ENCODE results near the gene TMEM91. TPM values are rescaled to one million over a fixed set of nuclear protein-coding genes. Genes with fewer than 3 reads are reported as not detected.

The TMEM91 gene
- total RNA-seq, 2 donors from 2014 or later: 5.7 to 16.5 TPM

DNA sequence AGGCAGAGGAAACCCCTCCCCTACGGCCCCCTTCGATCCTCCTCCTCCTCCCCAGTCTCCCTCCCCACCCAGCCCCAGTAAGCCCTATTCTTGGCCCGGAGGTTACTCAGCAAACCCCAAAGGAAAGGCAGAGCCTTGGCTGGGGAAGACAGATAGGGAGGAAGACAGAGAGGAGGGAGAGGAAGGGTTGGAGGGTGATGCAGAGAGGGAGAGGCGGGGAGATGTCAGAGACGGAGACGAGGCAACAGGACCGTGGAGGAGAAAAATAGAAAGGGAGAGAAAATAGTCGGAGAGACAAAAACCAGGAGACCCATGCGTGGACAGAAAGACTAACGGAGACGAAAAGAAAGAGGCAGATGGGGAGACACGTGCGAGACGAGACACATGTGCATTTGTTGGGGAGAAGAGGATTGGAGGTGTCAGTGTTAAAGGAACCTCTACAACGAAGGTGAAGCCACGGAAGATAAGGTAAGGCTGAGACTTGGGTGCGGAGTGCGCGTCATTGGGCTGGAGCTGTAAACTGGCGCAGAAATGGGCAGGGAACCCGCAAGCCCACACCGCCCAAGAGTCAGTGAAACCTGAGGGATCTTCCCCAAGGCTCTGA lies 25.5 kb upstream of the TMEM91 start:
- Mint-ChIP-seq H3K4me3 (peak overlapping the region; percentile 79), H3K9me3 (no peaks in the 10 kb centered on the region), H3K27ac (no peak overlapping the region), H3K36me3 (ENCODE audit: low read depth) (peaks cover 24% of the 10 kb centered on the region), H3K27me3 (ENCODE audit: insufficient read depth) (peaks cover 13% of the 10 kb centered on the region), H3K4me1 (peaks cover 14% of the 10 kb centered on the region)
- no peaks in the 10 kb centered on the region for H3K27me3 ChIP-seq (ENCODE audit: control insufficient read depth, insufficient read depth, low read length, poor library complexity, severe bottlenecking)
- H3K27ac ChIP-seq (ENCODE audit: low read depth, low read length): no peak overlapping the region
- WGBS, 2 experiments (ENCODE audit: insufficient coverage in 1 of 2, insufficient read length in 1 of 2): 14 to 15% methylated on average over 12 to 20 of the region's 22 CpGs
- DNase-seq: no peak
- H3K9ac ChIP-seq (ENCODE audit: extremely low read depth, low read length, poor library complexity, severe bottlenecking): no peak overlapping the region
- H3K4me3 ChIP-seq (ENCODE audit: low read length): peak overlapping the region; percentile 92
- no peaks in the 10 kb centered on the region for H3K9me3 ChIP-seq (ENCODE audit: control insufficient read depth, low read length)
- H3K4me1 ChIP-seq (ENCODE audit: control insufficient read depth, insufficient read depth, low read length): no peaks in the 10 kb centered on the region
- no peak for TF ChIP-seq CTCF (conservative IDR thresholded peaks at IDR 0.05)
- peaks cover 30% of the 10 kb centered on the region for H3K36me3 ChIP-seq (ENCODE audit: control insufficient read depth, insufficient read depth, low read length)

GRCh38 chr19:41351339-41352245 lies 24.7 kb upstream of the TMEM91 start:
- DNase-seq: peak; percentile 83
- Histone ChIP-seq H3K36me3 (ENCODE audit: control insufficient read depth, insufficient read depth, low read length) (peaks cover 23% of the 10 kb centered on the region), H3K27me3 (ENCODE audit: control insufficient read depth, insufficient read depth, low read length, poor library complexity, severe bottlenecking) (no peaks in the 10 kb centered on the region), H3K9me3 (ENCODE audit: control insufficient read depth, low read length) (no peaks in the 10 kb centered on the region), H3K9ac (ENCODE audit: extremely low read depth, low read length, poor library complexity, severe bottlenecking) (peak overlapping the region; percentile 55), H3K4me1 (ENCODE audit: control insufficient read depth, insufficient read depth, low read length) (no peaks in the 10 kb centered on the region), H3K27ac (ENCODE audit: low read depth, low read length) (no peak overlapping the region), H3K4me3 (ENCODE audit: low read length) (peak overlapping the region; percentile 92)
- peaks cover 20% of the 10 kb centered on the region for H3K36me3 Mint-ChIP-seq (ENCODE audit: low read depth)
- no peak for TF ChIP-seq CTCF (conservative IDR thresholded peaks at IDR 0.05)
- H3K9me3 Mint-ChIP-seq: no peaks in the 10 kb centered on the region
- no peak overlapping the region for H3K27ac Mint-ChIP-seq
- peaks cover 14% of the 10 kb centered on the region for H3K4me1 Mint-ChIP-seq
- WGBS, 2 experiments (ENCODE audit: insufficient coverage in 1 of 2, insufficient read length in 1 of 2): 1% methylated on average over 28 to 58 of the region's 58 CpGs
- peak overlapping the region; percentile 79 for H3K4me3 Mint-ChIP-seq
- peaks cover 13% of the 10 kb centered on the region for H3K27me3 Mint-ChIP-seq (ENCODE audit: insufficient read depth)

GRCh38 chr19:41352279-41352608 lies 24.1 kb upstream of the TMEM91 start:
- Mint-ChIP-seq H3K36me3 (ENCODE audit: low read depth) (peaks cover 18% of the 10 kb centered on the region), H3K27ac (no peak overlapping the region), H3K4me1 (peaks cover 14% of the 10 kb centered on the region), H3K9me3 (no peaks in the 10 kb centered on the region), H3K4me3 (peak overlapping the region; percentile 79), H3K27me3 (ENCODE audit: insufficient read depth) (peaks cover 13% of the 10 kb centered on the region)
- H3K27me3 ChIP-seq (ENCODE audit: control insufficient read depth, insufficient read depth, low read length, poor library complexity, severe bottlenecking): no peaks in the 10 kb centered on the region
- H3K9ac ChIP-seq (ENCODE audit: extremely low read depth, low read length, poor library complexity, severe bottlenecking): peak overlapping the region; percentile 55
- H3K36me3 ChIP-seq (ENCODE audit: control insufficient read depth, insufficient read depth, low read length): peaks cover 18% of the 10 kb centered on the region
- peak overlapping the region; percentile 92 for H3K4me3 ChIP-seq (ENCODE audit: low read length)
- no peaks in the 10 kb centered on the region for H3K9me3 ChIP-seq (ENCODE audit: control insufficient read depth, low read length)
- no peaks in the 10 kb centered on the region for H3K4me1 ChIP-seq (ENCODE audit: control insufficient read depth, insufficient read depth, low read length)
- H3K27ac ChIP-seq (ENCODE audit: low read depth, low read length): no peak overlapping the region
- WGBS, 2 experiments (ENCODE audit: insufficient coverage in 1 of 2, insufficient read length in 1 of 2): 0% methylated on average over 11 of the region's 12 CpGs; no CpG with 5 or more reads in 1 of the 2 experiments
- no peak for DNase-seq
- TF ChIP-seq CTCF (conservative IDR thresholded peaks at IDR 0.05): no peak

All from endodermal cell (in vitro differentiated cells).